Skeletal muscle satellite cell (primary cell): ENCODE results near the gene DMRTB1.
A peak's percentile ranks its signal among the peaks of the same experiment; 100 is the strongest.

Source experiments
- H3K27me3 ChIP-seq: 2 replicates; pipeline ENCODE4 v1.7.0; 2013; ENCODE audit warnings: low read length; ENCODE audit not compliant: control insufficient read depth, insufficient read depth
- H3K36me3 ChIP-seq: 2 replicates; pipeline ENCODE4 v1.7.0; 2013; ENCODE audit warnings: mild to moderate bottlenecking, control low read depth, low read length; ENCODE audit not compliant: insufficient read depth
- H3K4me1 ChIP-seq: 2 replicates; pipeline ENCODE4 v1.7.0; 2013; ENCODE audit warnings: low read length; ENCODE audit not compliant: control insufficient read depth, insufficient read depth
- H3K4me2 ChIP-seq: 2 replicates; pipeline ENCODE4 v1.7.0; 2013; ENCODE audit warnings: mild to moderate bottlenecking, low read length
- H3K4me3 ChIP-seq: 2 replicates; pipeline ENCODE4 v1.7.0; 2013; ENCODE audit warnings: low read length
- H3K9ac ChIP-seq: 2 replicates; pipeline ENCODE4 v1.7.0; 2013; ENCODE audit warnings: mild to moderate bottlenecking, low read depth, low read length, moderate library complexity
- H3K9me3 ChIP-seq: replicated peaks from 2 replicates; pipeline ENCODE4 v1.7.0; 2013; ENCODE audit warnings: mild to moderate bottlenecking, control low read depth, low read length

Gene DMRTB1

GRCh38 chr1:53438427-53439336 lies 20.5 kb upstream of the DMRTB1 start:
- H3K9me3 ChIP-seq = no peaks in the 10 kb centered on the region
- H3K27me3 ChIP-seq = peaks cover 23% of the 10 kb centered on the region
- H3K4me1 ChIP-seq = no peaks in the 10 kb centered on the region
- H3K36me3 ChIP-seq = no peaks in the 10 kb centered on the region
- H3K9ac ChIP-seq = no peak overlapping the region
- no peak overlapping the region for H3K4me2 ChIP-seq
- H3K4me3 ChIP-seq = no peak overlapping the region

- H3K36me3 ChIP-seq = no peaks in the 10 kb centered on the region
- no peak overlapping the region for H3K4me3 ChIP-seq
- H3K4me2 ChIP-seq = no peak overlapping the region
- H3K4me1 ChIP-seq = no peaks in the 10 kb centered on the region
- H3K9ac ChIP-seq = no peak overlapping the region
- no peaks in the 10 kb centered on the region for H3K9me3 ChIP-seq
- H3K27me3 ChIP-seq = peaks cover 23% of the 10 kb centered on the region
These were observed 19.6 kb upstream of the DMRTB1 start for GRCh38 chr1:53439337-53440207.

DNA sequence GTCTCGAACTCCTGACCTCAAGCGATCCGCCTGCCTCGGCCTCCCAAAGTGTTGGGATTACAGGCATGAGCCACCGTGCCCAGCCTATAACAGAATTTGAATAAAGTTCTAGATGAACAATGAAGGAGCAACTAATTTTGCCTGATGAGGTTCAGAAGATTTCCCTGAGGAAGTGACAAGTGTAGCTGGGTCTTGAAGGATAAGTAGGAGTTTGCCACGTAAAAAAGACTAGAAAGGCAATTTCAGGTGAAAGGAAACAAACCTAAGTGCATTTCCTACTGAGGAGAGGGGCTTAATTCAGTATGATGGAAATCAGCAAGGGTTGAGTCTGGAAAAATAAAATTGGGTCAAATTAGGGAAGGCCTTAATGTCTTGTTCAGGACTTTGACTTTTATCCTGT lies 18.6 kb upstream of the DMRTB1 start:
- Histone ChIP-seq H3K4me1 (no peaks in the 10 kb centered on the region), H3K27me3 (peaks cover 23% of the 10 kb centered on the region), H3K9me3 (no peaks in the 10 kb centered on the region), H3K9ac (no peak overlapping the region), H3K4me3 (no peak overlapping the region), H3K36me3 (no peaks in the 10 kb centered on the region), H3K4me2 (no peak overlapping the region)

GRCh38 chr1:53442299-53442698 lies 16.9 kb upstream of the DMRTB1 start:
- Histone ChIP-seq H3K4me1 (no peaks in the 10 kb centered on the region), H3K9me3 (no peaks in the 10 kb centered on the region)

DNA sequence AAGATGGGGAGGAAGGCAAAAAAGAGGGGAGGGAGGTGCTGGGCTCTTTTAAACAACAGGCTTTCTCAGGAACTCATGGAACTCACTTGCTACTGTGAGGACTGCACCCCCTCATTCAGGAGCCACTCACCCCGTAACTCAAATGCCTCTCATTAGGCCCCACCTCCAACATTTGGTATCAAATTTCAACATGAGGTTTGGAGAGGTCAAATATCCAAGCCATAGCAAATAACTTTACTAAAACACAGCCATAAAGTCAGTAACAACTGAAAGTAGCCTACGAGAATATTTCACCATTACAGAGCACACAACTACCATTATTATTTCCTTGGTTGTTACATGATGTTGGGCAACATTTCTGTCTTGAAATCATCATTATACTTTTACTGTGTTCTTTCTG lies 13.1 kb upstream of the DMRTB1 start:
- Histone ChIP-seq H3K4me3 (no peak overlapping the region), H3K9ac (no peak overlapping the region), H3K36me3 (no peaks in the 10 kb centered on the region), H3K9me3 (no peaks in the 10 kb centered on the region), H3K4me1 (peaks cover 19% of the 10 kb centered on the region), H3K4me2 (no peak overlapping the region), H3K27me3 (no peaks in the 10 kb centered on the region)

More at GRCh38 chr1:53442299-53442698, 16.9 kb upstream of the DMRTB1 start:
- Histone ChIP-seq H3K36me3 (no peaks in the 10 kb centered on the region), H3K9ac (no peak overlapping the region), H3K27me3 (peaks cover 8% of the 10 kb centered on the region), H3K4me2 (no peak overlapping the region), H3K4me3 (no peak overlapping the region)

DNA sequence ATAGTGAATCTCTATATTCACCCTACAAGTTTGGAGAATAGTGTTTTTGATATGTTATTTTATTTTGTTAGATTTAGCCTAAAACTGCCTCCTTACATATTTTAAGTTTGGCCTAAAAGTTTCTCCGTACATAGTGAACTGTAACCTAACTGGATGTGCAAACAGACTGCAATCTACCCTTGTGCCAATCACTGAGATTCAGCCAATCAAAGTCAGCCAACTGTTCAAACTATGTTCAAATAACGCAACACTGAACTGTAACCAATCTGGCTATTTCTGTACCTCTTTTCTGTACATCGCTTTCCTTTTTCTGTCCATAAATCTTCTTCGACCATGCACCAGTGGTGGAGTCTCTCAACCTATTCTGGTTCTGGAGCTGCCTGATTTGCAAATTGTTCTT lies 11.8 kb upstream of the DMRTB1 start:
- H3K4me3 ChIP-seq = no peak overlapping the region
- H3K9ac ChIP-seq = no peak overlapping the region
- H3K4me1 ChIP-seq = peaks cover 19% of the 10 kb centered on the region
- no peaks in the 10 kb centered on the region for H3K9me3 ChIP-seq
- no peaks in the 10 kb centered on the region for H3K27me3 ChIP-seq
- H3K4me2 ChIP-seq = no peak overlapping the region
- H3K36me3 ChIP-seq = no peaks in the 10 kb centered on the region

DNA sequence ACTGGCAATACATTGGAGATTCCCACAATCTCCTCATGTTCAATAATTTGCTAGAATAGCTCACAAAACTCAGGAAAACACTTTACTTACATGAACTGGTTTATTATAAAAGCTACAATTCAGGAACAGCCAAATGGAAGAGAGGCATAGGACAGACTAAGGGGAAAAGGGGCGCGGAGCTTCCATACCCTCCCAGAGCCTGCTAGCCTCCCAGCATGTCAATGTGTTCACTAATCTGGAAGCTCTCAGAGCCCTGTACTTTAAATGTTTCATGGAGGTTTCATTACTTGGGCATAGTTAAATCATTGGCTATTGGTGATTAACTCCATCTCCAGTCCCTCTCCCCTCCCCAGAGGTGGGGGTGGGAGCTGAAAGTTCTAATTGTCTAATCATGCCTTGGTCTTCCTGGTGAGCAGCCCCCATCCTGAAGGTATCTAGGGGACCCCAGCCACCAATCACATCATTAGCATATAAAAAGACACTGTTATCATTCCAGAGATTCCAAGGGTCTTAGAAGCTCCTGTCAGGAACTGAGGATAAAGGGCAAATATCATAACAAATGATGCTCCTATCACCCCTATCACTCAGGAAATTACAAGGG lies 10.9 kb upstream of the DMRTB1 start:
- Histone ChIP-seq H3K9ac (peak overlapping the region; percentile 4), H3K27me3 (no peaks in the 10 kb centered on the region), H3K4me1 (peaks cover 19% of the 10 kb centered on the region), H3K36me3 (no peaks in the 10 kb centered on the region), H3K9me3 (no peaks in the 10 kb centered on the region), H3K4me3 (no peak overlapping the region), H3K4me2 (peak overlapping the region; percentile 43)

- H3K27me3 ChIP-seq = peaks cover 6% of the 10 kb centered on the region
- H3K4me1 ChIP-seq = peaks cover 19% of the 10 kb centered on the region
- H3K9ac ChIP-seq = peak overlapping the region; percentile 4
- no peak overlapping the region for H3K4me3 ChIP-seq
- H3K4me2 ChIP-seq = peak overlapping the region; percentile 43
- H3K9me3 ChIP-seq = no peaks in the 10 kb centered on the region
- H3K36me3 ChIP-seq = no peaks in the 10 kb centered on the region
These were observed 10.2 kb upstream of the DMRTB1 start for GRCh38 chr1:53449021-53449420.

GRCh38 chr1:53449693-53450092 lies 9.5 kb upstream of the DMRTB1 start:
- H3K4me3 ChIP-seq = no peak overlapping the region
- no peak overlapping the region for H3K9ac ChIP-seq
- no peak overlapping the region for H3K4me2 ChIP-seq
- H3K36me3 ChIP-seq = no peaks in the 10 kb centered on the region
- H3K9me3 ChIP-seq = no peaks in the 10 kb centered on the region
- peaks cover 11% of the 10 kb centered on the region for H3K27me3 ChIP-seq
- peaks cover 19% of the 10 kb centered on the region for H3K4me1 ChIP-seq

GRCh38 chr1:53450225-53450624 lies 9.0 kb upstream of the DMRTB1 start:
- Histone ChIP-seq H3K9me3 (no peaks in the 10 kb centered on the region), H3K27me3 (peaks cover 15% of the 10 kb centered on the region), H3K4me1 (peaks cover 19% of the 10 kb centered on the region), H3K4me2 (no peak overlapping the region), H3K4me3 (no peak overlapping the region), H3K36me3 (no peaks in the 10 kb centered on the region), H3K9ac (no peak overlapping the region)

- no peak overlapping the region for H3K4me2 ChIP-seq
- H3K9me3 ChIP-seq = no peaks in the 10 kb centered on the region
- H3K4me1 ChIP-seq = peaks cover 9% of the 10 kb centered on the region
- no peak overlapping the region for H3K4me3 ChIP-seq
- H3K9ac ChIP-seq = no peak overlapping the region
- no peaks in the 10 kb centered on the region for H3K36me3 ChIP-seq
- peaks cover 25% of the 10 kb centered on the region for H3K27me3 ChIP-seq
These were observed 5.2 kb upstream of the DMRTB1 start for GRCh38 chr1:53454019-53454418.
